Fibroblast of lung (primary cell): Measurements from ENCODE around the gene TEX52.

Source experiments
- EZH2 ChIP-seq: IDR thresholded peaks from 2 replicates; pipeline ENCODE4 v1.5.1; 2012; ENCODE audit warnings: low read length, control low read depth, mild to moderate bottlenecking; ENCODE audit errors: missing control alignments
- TF ChIP-seq, protein P1 (sequence below), 2 donors: IDR thresholded peaks in 1 of 2; conservative IDR thresholded peaks in 1 of 2; 1 replicate in 1 of 2; 2 replicates in 1 of 2; pipeline ENCODE4 v1.5.1; 2011 to 2012; ENCODE audit warnings: low read length in 2 of 2, control low read depth in 1 of 2, inconsistent platforms in 1 of 2, low read depth in 1 of 2, mild to moderate bottlenecking in 1 of 2

DNA sequence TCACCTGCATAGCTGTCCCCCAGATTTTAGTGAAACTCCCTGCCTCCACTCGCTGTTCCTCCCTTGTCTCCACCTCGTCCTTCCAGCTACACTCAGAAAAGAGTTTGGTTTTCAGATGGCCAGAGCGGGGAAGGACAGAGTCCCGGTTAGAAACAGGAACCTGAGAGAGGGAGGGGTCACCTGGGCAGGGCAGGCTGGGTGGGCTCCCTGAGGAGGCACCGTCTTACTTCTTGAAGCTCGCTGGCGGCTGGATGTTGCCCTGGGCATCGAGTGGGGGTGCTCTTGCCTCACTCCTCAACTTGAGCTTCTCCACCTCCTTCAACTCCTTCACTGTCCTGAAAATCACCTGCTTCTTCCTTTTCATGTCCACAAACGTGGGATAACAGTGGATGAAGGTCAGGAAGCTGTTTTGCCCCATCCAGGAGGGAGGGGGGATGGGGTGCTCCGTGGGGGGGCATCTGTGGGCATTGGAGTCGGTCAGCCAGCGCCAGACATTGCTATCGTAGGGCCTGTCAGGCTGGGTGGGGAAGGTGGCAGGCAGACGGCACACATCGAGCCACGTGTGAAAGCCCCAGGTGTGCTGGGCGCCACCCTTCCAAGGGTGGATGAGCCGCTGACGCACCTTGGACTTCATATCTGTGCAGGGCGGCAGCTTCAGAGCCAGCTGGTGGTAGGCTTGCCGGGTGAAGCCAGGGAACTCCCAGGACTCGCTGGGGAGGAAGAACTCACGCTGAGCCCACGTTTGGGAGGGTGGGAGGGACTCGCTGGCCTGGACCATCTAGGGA, 2.0 kb downstream of the TEX52 start:
- TF ChIP-seq, protein P1, sequence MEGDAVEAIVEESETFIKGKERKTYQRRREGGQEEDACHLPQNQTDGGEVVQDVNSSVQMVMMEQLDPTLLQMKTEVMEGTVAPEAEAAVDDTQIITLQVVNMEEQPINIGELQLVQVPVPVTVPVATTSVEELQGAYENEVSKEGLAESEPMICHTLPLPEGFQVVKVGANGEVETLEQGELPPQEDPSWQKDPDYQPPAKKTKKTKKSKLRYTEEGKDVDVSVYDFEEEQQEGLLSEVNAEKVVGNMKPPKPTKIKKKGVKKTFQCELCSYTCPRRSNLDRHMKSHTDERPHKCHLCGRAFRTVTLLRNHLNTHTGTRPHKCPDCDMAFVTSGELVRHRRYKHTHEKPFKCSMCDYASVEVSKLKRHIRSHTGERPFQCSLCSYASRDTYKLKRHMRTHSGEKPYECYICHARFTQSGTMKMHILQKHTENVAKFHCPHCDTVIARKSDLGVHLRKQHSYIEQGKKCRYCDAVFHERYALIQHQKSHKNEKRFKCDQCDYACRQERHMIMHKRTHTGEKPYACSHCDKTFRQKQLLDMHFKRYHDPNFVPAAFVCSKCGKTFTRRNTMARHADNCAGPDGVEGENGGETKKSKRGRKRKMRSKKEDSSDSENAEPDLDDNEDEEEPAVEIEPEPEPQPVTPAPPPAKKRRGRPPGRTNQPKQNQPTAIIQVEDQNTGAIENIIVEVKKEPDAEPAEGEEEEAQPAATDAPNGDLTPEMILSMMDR (conservative IDR thresholded peaks at IDR 0.05 in 1 of 2, IDR thresholded peaks at IDR 0.05 in 1 of 2; ENCODE audit: low read depth in 1 of 2, low read length in 2 of 2), result no peak
- TF ChIP-seq EZH2, result no peak
